GM23248 (cell line): ENCODE results near the gene AFAP1.

ENCODE experiments used
- EZH2 ChIP-seq: fragments of 200-600 bp; sonication (generic); IDR thresholded peaks from 2 replicates; pipeline ENCODE4 v1.6.1; 2018; ENCODE audit warnings: antibody characterized with exemption, mild to moderate bottlenecking; ENCODE audit not compliant: insufficient read depth, poor library complexity, severe bottlenecking
- EZH2phosphoT487 ChIP-seq: fragments of 200-600 bp; sonication (generic); IDR thresholded peaks from 2 replicates; pipeline ENCODE4 v1.6.1; 2018; ENCODE audit warnings: antibody characterized with exemption, moderate library complexity, mild to moderate bottlenecking, low read depth; ENCODE audit not compliant: insufficient read depth

- TF ChIP-seq EZH2phosphoT487 (no peak), EZH2 (no peak)
Measured at GRCh38 chr4:7710126-7710525, 229.5 kb downstream of the AFAP1 start.
